CD1c-positive myeloid dendritic cell (primary cell): ENCODE data around the gene MRI1.
A peak's percentile ranks its signal among the peaks of the same experiment; 100 is the strongest.

Source experiments
- DNase-seq: peaks from one replicate; pipeline ENCODE4 v3.0.0-alpha.2; 2016; ENCODE audit errors: extremely low spot score

The MRI1 gene

GRCh38 chr19:13764101-13764807 lies at the start of gene MRI1:
Gene MRI1, plus strand, starts transcription at chr19:13764522. Its CDS starts 67 bp downstream, at chr19:13764589.
- DNase-seq: peak; percentile 42

GRCh38 chr19:13717194-13717643 lies 47.1 kb upstream of the MRI1 start:
- DNase-seq: no peak

GRCh38 chr19:13718733-13719132 lies 45.6 kb upstream of the MRI1 start:
- DNase-seq: no peak

- DNase-seq: no peak
Observed at GRCh38 chr19:13722146-13722545, 42.2 kb upstream of the MRI1 start.

GRCh38 chr19:13723206-13723605 lies 41.1 kb upstream of the MRI1 start:
- DNase-seq: no peak

- DNase-seq: no peak
Observed at GRCh38 chr19:13726323-13726722, 38.0 kb upstream of the MRI1 start.

GRCh38 chr19:13727798-13728197 lies 36.5 kb upstream of the MRI1 start:
- no peak for DNase-seq

- peak; percentile 71 for DNase-seq
Observed at GRCh38 chr19:13729859-13730258, 34.5 kb upstream of the MRI1 start.

GRCh38 chr19:13731147-13731964 lies 33.0 kb upstream of the MRI1 start:
- peak; percentile 96 for DNase-seq

- DNase-seq: no peak
Observed at GRCh38 chr19:13732337-13732736, 32.0 kb upstream of the MRI1 start.

GRCh38 chr19:13734751-13735150 lies 29.6 kb upstream of the MRI1 start:
- no peak for DNase-seq

- no peak for DNase-seq
Observed at GRCh38 chr19:13738073-13738472, 26.2 kb upstream of the MRI1 start.

GRCh38 chr19:13741893-13742292 lies 22.4 kb upstream of the MRI1 start:
- DNase-seq: no peak

GRCh38 chr19:13742756-13743155 lies 21.6 kb upstream of the MRI1 start:
- DNase-seq: no peak

- peak; percentile 53 for DNase-seq
Observed at GRCh38 chr19:13744174-13744573, 20.1 kb upstream of the MRI1 start.

GRCh38 chr19:13747098-13747453 lies 17.2 kb upstream of the MRI1 start:
- DNase-seq: no peak

- DNase-seq: peak; percentile 26
Observed at GRCh38 chr19:13748169-13748828, 16.0 kb upstream of the MRI1 start.

GRCh38 chr19:13751436-13751835 lies 12.9 kb upstream of the MRI1 start:
- DNase-seq: no peak

- peak; percentile 37 for DNase-seq
Observed at GRCh38 chr19:13753622-13754021, 10.7 kb upstream of the MRI1 start.

GRCh38 chr19:13756210-13756609 lies 8.1 kb upstream of the MRI1 start:
- no peak for DNase-seq

GRCh38 chr19:13757805-13758772 lies 6.2 kb upstream of the MRI1 start:
- no peak for DNase-seq
